ENCODE data around the gene PRPF38A.

Gene PRPF38A, protein sequence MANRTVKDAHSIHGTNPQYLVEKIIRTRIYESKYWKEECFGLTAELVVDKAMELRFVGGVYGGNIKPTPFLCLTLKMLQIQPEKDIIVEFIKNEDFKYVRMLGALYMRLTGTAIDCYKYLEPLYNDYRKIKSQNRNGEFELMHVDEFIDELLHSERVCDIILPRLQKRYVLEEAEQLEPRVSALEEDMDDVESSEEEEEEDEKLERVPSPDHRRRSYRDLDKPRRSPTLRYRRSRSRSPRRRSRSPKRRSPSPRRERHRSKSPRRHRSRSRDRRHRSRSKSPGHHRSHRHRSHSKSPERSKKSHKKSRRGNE

DNA sequence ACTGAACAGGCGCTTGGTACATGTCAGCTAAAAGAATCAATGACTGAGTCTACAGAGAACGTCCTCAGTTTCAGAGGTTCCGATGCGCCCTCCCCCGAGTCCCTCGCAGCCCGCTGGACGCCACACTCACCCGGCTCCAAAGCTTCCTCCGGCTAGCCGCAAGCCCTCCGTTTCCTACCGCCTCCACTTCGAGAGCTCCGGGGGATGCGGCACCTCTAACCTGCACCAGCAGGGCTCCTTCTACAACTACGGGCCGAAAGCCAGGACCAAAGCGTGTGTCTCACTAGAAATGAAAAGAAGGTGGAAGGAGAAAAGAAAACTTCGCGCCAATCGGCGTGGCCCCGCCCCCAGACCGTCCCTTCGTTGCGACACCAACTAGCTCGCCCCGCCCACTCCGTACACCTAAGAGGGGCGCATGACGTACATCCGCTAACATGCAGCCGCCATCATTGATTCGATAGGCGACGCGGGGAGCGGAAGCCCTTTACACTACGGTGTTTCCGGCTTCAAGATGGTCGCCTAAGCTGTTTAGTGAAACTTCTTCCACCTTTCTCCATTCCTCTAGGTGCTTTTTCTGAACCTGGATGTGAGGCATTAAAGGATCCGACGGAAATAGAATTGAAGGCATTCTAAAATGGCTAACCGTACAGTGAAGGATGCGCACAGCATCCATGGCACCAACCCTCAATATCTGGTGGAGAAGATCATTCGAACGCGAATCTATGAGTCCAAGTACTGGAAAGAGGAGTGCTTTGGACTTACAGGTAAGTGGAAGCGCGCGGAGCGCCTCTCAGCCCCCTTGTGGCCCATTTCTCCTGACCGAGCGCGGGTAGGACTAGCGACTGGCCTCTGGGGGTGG lies at the start of gene PRPF38A, which contains the start of gene ORC1:
Gene PRPF38A, plus strand, starts transcription at position 487 of the 859 bp plus-strand sequence. Its CDS starts 148 bp downstream, at position 635.
Gene ORC1, minus strand, starts transcription at position 308 of the 859 bp plus-strand sequence. CDS start 2,200 bp downstream, outside the sequence.
- ChIA-PET CTCF (interaction anchor here (1.1 kb wide), 1 partner anchor 265 kb away, joined by 3 read pairs; no protein-coding TSS in a partner anchor), POLR2A (interaction anchor here (0.7 to 3.1 kb wide), 24 partner anchors 9 to 543 kb away, joined by 3 to 20 read pairs (median 4); partner anchors contain the start of genes CC2D1B and TUT4)
- DNase-seq (ENCODE audit: extremely low spot score), result peak; percentile 97
- TF ChIP-seq FOXA1 (IDR thresholded peaks at IDR 0.05), result no peak
- TF ChIP-seq SUZ12 (IDR thresholded peaks at IDR 0.05), result no peak
- TF ChIP-seq L3MBTL2 (conservative IDR thresholded peaks at IDR 0.05), result peak; percentile 45; the same call in 1 of the 2 replicates
- TF ChIP-seq BHLHE40 (IDR thresholded peaks at IDR 0.05; ENCODE audit: borderline replicate concordance), result no peak
- TF ChIP-seq FOXK2 (IDR thresholded peaks at IDR 0.05), result no peak
- no peak for TF ChIP-seq ZNF384 (IDR thresholded peaks at IDR 0.05)
- no peak for TF ChIP-seq FOXM1 (IDR thresholded peaks at IDR 0.05; ENCODE audit: borderline replicate concordance)
- no peak for TF ChIP-seq HDGF (IDR thresholded peaks at IDR 0.05; ENCODE audit: borderline replicate concordance)
- TF ChIP-seq ARNT (IDR thresholded peaks at IDR 0.05), result no peak
- peak; percentile 71 for TF ChIP-seq NFRKB (IDR thresholded peaks at IDR 0.05)
- TF ChIP-seq, protein P1, sequence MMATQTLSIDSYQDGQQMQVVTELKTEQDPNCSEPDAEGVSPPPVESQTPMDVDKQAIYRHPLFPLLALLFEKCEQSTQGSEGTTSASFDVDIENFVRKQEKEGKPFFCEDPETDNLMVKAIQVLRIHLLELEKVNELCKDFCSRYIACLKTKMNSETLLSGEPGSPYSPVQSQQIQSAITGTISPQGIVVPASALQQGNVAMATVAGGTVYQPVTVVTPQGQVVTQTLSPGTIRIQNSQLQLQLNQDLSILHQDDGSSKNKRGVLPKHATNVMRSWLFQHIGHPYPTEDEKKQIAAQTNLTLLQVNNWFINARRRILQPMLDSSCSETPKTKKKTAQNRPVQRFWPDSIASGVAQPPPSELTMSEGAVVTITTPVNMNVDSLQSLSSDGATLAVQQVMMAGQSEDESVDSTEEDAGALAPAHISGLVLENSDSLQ (IDR thresholded peaks at IDR 0.05), result no peak
- no peak for TF ChIP-seq CTBP1 (IDR thresholded peaks at IDR 0.05; ENCODE audit: borderline replicate concordance)
- 0 out of 2 replicates have a peak, but pooled peaks have one; percentile 42 for TF ChIP-seq TARDBP (IDR thresholded peaks at IDR 0.05)
- no peak for TF ChIP-seq LEF1 (IDR thresholded peaks at IDR 0.05; ENCODE audit: borderline replicate concordance)
- peak; percentile 54 for TF ChIP-seq ELF4 (IDR thresholded peaks at IDR 0.05)
- 0 out of 2 replicates have a peak, but pooled peaks have one; percentile 23 for TF ChIP-seq SP1 (IDR thresholded peaks at IDR 0.05)

DNA sequence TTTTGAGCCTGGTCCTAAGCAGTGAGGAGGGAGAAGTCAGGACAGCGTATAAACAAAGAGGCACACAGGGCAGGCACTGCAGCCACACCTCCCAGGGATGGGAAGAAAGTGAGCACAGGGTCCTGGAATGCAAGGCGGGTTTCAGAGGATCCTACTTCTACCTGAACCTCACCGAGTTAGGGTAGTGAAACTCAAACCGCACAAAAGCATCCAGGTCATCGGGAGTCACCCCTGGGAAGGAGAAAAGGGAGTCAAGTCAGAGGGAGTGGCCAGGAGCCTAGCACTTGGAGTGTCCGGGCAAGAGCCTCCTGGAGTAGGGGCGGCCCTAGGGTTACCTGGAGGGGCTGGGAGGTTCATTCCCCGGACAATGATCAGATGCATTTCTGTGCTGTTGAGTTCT lies 49.0 kb upstream of the PRPF38A start:
- ChIA-PET POLR2A (no interaction called here), CTCF (no interaction called here)
- no peak for DNase-seq (ENCODE audit: extremely low spot score)
- TF ChIP-seq LEF1 (IDR thresholded peaks at IDR 0.05; ENCODE audit: borderline replicate concordance), result no peak
- no peak for TF ChIP-seq FOXA1 (IDR thresholded peaks at IDR 0.05)
- TF ChIP-seq, protein P1 (IDR thresholded peaks at IDR 0.05), result no peak
- TF ChIP-seq ZNF384 (IDR thresholded peaks at IDR 0.05), result no peak
- TF ChIP-seq ELF4 (IDR thresholded peaks at IDR 0.05), result no peak
- TF ChIP-seq FOXM1 (IDR thresholded peaks at IDR 0.05; ENCODE audit: borderline replicate concordance), result no peak
- no peak for TF ChIP-seq SP1 (IDR thresholded peaks at IDR 0.05)
- TF ChIP-seq HDGF (IDR thresholded peaks at IDR 0.05; ENCODE audit: borderline replicate concordance), result no peak
- TF ChIP-seq SUZ12 (IDR thresholded peaks at IDR 0.05), result no peak
- TF ChIP-seq CTBP1 (IDR thresholded peaks at IDR 0.05; ENCODE audit: borderline replicate concordance), result no peak
- TF ChIP-seq TARDBP (IDR thresholded peaks at IDR 0.05), result no peak
- TF ChIP-seq NFRKB (IDR thresholded peaks at IDR 0.05), result no peak
- TF ChIP-seq FOXK2 (IDR thresholded peaks at IDR 0.05), result no peak
- no peak for TF ChIP-seq L3MBTL2 (conservative IDR thresholded peaks at IDR 0.05)
- TF ChIP-seq BHLHE40 (IDR thresholded peaks at IDR 0.05; ENCODE audit: borderline replicate concordance), result no peak
- TF ChIP-seq ARNT (IDR thresholded peaks at IDR 0.05), result no peak

DNA sequence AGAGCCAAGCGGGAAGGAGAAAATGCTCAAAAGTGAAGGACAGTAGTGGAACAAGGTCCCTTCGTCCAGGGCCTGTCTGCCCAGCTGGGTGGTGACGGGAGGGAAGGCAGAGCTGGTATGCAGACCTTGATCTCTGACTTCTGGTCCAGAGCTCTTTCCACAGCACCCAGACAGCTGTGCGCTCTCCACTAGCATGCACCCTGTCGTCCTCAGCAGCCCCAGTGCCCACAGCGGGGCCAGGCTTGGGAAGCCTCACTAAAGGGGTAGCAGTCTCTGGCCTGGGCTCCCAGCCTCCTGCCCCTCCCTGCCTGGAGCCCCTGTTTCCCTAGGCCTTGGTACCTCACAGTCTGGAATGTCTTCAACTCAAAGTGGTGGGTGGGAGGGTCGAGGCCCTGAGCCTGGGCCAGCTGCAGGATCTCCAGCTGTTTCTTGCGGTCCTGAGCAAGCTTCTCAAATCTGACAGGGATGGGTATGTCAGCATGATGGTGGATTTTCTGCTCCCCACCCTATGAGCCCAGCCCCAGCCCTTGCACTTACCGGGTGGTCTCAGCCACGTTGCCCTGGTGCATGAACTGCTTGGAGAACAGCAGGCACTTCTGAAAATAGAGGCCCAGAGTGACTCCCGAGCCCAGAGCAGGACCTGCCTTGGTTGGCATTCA lies 48.4 kb upstream of the PRPF38A start:
- DNase-seq (ENCODE audit: extremely low spot score), result no peak
- ChIA-PET CTCF (no interaction called here), POLR2A (interaction anchor here (1.3 kb wide), 1 partner anchor 9 kb away, joined by 3 read pairs; no protein-coding TSS in a partner anchor)
- TF ChIP-seq, protein P1 (IDR thresholded peaks at IDR 0.05), result no peak
- TF ChIP-seq SUZ12 (IDR thresholded peaks at IDR 0.05) (no peak), FOXM1 (IDR thresholded peaks at IDR 0.05; ENCODE audit: borderline replicate concordance) (no peak), NFRKB (IDR thresholded peaks at IDR 0.05) (no peak), ELF4 (IDR thresholded peaks at IDR 0.05) (no peak), SP1 (IDR thresholded peaks at IDR 0.05) (no peak), FOXK2 (IDR thresholded peaks at IDR 0.05) (no peak), LEF1 (IDR thresholded peaks at IDR 0.05; ENCODE audit: borderline replicate concordance) (no peak), TARDBP (IDR thresholded peaks at IDR 0.05) (no peak), BHLHE40 (IDR thresholded peaks at IDR 0.05; ENCODE audit: borderline replicate concordance) (no peak), FOXA1 (IDR thresholded peaks at IDR 0.05) (no peak)

DNA sequence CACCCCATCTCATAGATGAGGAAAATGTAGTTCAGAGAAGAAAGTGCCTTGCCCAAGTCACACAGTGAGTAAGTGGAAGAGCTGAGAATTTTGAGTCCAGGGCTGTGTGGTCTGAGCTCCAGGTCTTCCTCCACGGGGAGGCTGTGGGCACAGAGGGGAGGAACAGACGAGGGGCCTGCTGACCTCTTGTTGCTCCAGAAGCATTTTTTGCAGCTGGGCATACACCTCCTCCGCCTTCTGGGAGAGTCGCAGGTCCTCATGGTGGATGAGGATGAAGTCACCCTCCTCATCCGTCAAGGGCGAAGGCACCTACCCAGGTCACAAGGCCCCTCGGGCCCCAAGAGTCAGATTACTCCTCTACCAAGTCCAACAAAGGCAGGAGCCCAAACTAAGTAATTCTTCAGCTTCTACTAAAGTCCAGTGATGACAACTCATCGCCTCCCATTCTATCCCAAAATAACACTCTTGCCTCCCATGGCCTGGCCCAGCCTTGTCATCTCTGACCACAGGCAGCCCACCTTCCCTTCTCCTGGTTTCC lies 47.5 kb upstream of the PRPF38A start:
- TF ChIP-seq L3MBTL2 (conservative IDR thresholded peaks at IDR 0.05) (no peak), HDGF (IDR thresholded peaks at IDR 0.05; ENCODE audit: borderline replicate concordance) (no peak), ZNF384 (IDR thresholded peaks at IDR 0.05) (no peak), FOXM1 (IDR thresholded peaks at IDR 0.05; ENCODE audit: borderline replicate concordance) (no peak), ELF4 (IDR thresholded peaks at IDR 0.05) (no peak), LEF1 (IDR thresholded peaks at IDR 0.05; ENCODE audit: borderline replicate concordance) (no peak), NFRKB (IDR thresholded peaks at IDR 0.05) (no peak), SP1 (IDR thresholded peaks at IDR 0.05) (no peak), CTBP1 (IDR thresholded peaks at IDR 0.05; ENCODE audit: borderline replicate concordance) (no peak), SUZ12 (IDR thresholded peaks at IDR 0.05) (no peak), FOXA1 (IDR thresholded peaks at IDR 0.05) (no peak), ARNT (IDR thresholded peaks at IDR 0.05) (no peak), BHLHE40 (IDR thresholded peaks at IDR 0.05; ENCODE audit: borderline replicate concordance) (no peak), TARDBP (IDR thresholded peaks at IDR 0.05) (no peak), FOXK2 (IDR thresholded peaks at IDR 0.05) (no peak)
- TF ChIP-seq, protein P1 (IDR thresholded peaks at IDR 0.05), result no peak
- ChIA-PET CTCF (no interaction called here), POLR2A (interaction anchor here (1.3 kb wide), 1 partner anchor 8 kb away, joined by 3 read pairs; no protein-coding TSS in a partner anchor)
- DNase-seq (ENCODE audit: extremely low spot score), result no peak
